HG03064 (cell line): Measurements from ENCODE around the gene TMEM123.

Experiments
- ATAC-seq: cut with Tn5 transposase; IDR thresholded peaks from one replicate; pipeline ENCODE4 v1.9.1; 2021; ENCODE audit warnings: low read depth; ENCODE audit not compliant: unreplicated experiment

The TMEM123 gene

DNA sequence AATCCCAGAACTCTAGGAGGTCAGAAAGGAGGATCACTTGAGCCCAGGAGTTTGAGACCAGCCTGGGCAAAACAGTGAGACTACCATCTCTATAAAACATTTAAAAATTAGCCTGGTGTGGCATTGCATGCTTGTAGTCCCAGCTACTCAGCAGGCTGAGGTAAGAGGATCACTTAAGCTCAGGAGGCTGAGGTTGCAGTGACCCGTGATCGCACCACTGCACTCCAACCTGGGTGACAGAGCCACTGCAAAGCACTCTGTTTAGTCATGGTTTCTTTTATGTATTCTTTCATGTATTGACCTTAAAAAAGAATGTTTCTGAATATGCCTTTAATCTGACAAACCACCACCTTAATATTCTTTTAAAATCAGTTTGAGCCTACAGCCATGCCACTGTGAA lies 53.4 kb downstream of the TMEM123 start:
- ATAC-seq, result no peak

DNA sequence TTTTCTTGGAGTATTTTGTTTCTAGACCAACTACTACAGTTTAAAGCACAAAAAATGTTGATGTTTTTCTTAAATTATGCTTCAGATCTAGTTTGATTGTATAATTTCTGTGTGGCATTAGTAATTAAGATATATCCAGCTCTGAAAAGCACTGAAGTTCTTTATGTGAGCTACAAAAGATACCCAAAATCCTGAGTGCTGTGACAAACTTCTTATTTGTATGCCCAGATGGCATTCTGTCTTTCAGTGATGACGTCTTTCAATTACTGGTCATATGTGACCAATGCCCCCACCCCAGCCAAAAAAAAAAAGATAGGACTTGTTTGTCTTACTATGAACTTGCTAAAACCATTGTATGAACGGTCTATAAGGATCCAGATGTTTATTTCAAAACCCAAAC lies 54.3 kb downstream of the TMEM123 start:
- no peak for ATAC-seq

DNA sequence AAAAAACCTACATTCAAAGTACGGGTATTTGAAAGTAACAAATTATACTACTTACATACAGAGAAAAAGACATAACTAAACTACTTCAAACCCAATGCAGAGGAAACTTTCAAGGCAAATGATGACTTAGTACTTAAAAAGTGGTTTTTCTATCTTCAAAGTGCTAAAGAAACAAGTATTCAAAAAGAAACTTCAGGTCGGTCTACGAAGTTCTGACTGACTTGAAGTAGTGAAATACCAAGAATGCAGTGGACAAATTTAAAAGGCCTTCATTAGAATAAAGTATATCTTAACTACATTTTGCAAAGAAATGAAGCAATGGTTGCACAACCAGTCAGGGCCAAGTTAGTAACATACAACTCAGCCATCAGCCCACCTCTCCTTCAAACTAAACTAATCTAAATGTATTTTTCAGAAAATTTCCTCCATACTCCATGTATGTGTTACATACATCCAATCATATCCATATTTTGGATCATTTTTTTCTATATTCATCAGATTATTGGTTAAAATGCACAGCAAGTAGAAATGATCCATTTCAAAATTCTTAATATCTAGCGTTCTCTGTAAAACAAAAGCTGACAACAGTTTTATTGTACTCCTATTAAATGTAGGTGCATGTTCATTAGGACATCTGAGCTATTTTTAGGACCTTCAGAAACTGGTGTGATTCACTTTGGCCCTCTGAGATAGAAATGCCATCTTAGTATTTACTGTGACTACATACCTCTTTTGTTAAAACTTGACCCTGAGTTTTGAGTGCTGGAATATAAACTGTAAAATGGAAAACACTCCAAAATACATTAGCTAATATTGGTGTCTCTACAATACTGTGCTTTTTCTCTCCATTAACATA lies 55.6 kb downstream of the TMEM123 start:
- ATAC-seq, result no peak

DNA sequence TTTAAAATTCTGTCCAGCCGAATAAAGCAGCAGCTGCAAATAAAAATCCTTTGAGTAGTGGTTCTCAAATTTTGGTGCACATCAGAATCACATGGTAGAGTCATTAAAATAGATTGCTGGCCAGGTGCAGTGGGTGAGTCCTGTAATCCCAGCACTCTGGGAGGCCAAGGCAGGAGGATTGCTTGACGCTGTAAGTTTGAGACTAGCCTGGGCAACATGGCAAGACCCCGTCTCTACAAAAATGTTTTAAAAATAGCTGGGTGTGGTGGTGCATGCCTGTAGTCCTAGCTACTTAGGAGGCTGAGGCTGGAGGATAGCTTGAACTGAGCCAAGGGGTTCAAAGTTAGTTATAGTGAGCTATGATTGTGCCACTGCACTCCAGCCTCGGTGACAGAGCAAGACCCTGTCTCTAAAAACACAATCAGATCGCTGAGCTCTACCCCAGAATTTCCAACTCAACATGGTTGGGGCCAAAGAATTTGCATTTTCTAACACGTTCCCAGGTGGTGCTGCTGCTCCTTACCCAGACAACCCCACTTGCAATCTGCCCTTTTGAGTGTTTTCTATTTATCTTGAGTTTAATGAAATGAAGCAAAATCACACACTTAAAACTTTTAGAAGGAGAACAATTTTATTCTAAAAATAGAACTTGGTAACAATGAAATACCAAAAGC lies 56.7 kb downstream of the TMEM123 start:
- no peak for ATAC-seq

DNA sequence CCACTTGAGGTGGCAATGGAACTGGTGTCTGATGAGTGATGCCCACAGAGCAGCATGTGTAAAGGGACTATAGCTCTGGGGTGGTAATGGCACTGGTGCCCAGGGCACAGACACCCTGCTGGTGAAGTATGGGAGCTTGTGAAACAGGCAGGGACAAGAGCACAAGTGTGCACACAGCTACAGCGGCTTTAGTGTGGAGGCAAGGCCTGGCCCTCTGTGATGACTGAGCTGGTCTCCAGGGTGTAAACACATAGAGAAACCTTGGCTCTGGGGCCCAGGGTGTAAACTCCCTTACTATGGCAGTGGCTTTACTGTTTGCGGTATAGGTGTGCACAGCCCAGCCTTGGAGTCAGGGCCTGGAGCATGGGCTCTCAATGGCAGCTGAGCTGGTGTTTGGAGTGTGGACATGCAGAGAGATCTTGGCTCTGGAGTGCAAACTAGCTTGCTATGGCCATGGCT lies 59.3 kb downstream of the TMEM123 start:
- no peak for ATAC-seq

DNA sequence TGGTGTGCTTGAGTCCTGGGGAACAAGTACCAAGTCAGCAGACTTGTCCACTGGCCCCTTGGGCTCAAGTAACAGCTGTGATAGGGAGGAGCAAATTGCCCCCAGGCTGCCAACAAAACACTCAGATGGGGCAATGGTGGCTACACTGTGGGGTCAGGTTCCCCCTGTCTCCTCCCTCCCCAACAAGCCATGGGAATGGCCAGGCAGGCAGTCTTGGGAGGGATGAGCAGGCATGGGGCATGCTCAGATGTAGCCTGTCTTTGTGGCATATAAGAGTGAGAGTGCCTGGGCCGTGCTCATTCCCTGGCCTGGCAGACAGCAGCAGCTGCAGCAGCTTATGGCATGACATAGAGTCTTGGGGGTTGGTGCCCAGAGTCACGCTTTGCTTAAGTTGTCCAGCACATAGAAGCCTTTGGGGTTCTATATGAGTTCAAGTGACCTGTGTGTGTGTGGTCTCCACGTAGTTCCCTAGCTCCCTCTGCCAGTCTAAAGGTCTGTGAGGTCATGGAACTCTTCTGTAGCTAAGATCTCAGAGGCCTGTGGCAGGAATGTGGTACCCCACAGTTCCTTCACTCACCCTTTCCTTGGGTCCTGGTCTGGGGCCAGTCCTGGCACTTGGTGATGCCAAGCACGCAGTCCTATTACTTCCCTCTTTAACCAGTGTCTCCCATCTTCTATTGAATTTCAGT lies 60.9 kb downstream of the TMEM123 start:
- no peak for ATAC-seq

DNA sequence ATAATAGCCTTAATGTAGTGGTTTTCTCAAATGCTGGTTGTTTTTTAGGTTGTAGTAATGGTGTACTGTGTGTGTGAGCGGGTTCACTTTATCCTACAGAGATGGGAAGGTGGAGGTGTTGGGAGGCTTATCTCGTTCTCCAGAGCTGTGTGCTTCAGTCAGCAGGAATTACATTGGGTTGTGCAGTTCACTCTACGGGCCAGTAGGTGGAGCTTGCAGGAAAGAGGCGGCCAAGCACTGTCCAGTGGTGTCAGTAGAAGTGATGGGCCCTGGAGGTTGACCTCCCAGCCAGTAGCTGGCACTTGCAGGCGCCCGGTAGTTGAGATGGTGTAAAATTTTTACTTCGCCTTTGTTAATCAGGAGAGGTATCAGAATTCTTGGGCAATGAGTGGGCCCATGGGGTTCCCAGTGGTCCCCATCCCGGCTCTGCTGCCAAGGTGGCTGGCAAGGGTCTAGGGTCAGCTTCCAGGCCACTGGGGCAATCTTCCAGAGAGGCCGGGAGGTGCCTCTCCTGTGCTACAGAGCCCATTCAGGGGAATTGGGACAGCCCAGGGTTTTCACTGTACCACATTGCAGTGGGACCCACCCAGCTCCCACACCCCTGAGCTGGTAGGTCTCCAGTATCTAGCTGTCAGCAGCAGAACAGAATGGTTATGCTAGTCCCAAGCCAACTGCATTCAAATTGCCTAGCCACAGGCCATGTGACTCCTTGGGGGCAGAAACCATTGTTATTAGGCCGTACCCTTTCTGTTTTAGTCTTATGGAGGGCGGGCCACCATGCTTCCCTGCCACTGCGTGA lies 61.7 kb downstream of the TMEM123 start:
- peak; percentile 63 for ATAC-seq

DNA sequence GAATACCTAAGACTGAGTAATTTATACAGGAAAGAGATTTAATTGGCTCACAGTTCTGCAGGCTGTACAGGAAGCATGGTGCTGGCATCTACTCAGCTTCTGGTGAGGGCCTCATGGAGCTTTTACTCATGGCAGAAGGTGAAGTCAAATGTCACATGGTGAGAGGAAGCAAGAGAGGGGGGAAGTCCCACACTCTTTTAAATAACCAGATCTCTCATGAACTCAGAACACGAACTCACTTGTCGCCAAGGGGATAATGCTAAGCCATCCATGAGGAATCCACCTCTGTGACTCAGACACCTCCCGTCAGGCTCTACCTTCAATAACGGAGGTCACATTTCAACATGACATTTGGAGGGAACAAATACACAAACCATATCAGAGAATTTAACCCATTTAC lies 63.3 kb downstream of the TMEM123 start:
- no peak for ATAC-seq

DNA sequence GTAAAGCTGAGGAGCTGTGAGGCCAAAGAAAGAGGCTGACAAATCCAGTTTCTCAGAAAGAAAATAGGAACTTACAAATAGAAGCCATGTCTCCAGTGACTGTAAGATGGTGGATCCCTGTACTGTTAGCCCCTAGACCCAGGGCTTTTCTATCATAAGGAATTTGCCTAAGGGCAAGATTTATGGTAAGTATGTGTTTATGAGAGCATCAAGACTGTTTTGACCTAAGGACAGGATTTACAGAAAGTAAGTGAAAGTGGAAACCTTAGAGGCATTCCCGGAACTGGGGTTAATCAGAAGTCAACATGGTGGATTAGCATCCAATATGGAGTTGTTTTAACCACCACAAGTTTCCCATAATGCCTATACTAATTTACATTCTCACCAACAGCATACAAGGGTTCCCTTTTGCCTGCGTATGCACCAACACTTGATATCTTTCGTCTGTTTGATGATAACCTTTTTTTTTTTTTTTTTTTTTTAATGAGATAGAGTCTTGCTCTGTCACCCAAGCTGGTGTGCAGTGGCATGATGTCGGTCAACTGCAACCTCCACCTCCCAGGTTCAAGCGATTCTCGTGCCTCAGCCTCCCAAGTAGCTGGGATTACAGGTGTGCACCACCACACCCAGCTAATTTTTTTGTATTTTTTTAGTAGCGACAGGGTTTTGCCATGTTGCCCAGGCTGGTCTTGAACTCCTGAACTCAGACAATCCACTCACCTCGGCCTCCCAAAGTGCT lies 65.4 kb downstream of the TMEM123 start:
- no peak for ATAC-seq

DNA sequence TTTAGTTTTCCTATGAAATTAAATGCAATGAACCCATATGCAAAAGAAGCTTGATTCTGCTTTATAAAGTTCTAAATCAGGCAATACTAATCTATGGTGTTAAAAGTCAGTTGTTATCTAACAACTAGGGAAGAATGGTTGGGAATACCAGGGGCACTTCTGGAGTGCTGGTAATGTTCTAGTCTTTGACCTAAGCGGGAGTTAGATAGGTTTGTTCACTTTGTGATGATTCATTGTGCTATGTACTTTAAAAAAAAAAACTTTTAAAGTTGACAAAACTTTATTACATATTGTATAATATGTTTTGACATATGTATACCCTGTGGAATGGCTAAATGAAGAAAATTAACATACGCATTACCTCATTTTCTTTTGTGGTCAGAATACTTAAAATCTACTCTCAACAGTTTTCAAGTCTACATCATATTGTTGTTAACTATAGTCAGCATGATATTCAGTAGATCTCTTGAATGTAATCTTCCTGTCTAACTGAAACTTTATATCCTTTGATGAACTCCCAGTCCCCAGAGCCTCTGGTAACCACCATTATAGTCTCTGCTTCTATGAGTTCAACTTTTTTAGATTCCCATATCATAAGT lies 66.3 kb downstream of the TMEM123 start:
- no peak for ATAC-seq

DNA sequence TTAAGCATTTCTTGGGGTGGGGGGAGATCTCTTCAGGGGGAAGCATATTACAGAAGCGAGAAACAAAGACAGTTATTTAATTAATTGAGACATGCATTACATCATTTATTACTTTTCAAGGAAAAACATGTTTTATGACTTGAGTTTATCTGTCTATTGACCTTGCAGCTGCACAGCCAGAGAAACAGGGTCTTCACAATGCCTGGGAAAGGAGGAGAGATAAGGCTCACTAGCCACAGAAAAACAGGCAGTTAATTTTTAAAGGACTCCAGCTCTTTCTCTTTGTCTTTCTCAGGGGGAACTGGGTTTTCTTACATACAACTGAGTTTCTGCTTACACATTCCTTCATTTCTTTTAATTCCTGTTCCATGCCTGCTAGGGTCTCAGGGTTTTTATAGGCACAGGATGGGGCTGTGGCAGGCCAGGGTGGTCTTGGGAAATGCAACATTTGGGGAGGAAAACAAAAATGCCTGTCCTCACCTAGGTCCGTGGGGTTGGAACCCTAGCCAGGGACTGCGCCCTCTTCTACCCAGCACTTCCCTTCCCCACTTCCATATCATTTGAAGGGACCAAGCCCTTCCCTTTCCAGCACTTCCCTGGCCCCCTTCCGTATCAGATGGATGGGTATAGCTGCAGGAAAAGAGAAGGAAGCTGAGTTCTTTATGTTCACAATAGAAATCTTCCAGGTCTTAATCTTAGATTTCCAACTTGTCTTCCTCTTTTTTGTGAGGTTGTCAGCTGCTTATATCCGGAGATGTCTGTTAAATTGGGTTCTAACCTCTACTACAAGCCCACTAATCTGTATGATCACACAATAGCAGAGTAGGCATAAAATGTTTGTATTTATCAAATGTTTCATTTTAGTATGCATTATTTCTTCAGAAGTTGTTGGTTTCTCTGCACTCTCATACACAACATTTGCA lies 67.2 kb downstream of the TMEM123 start:
- ATAC-seq, result no peak

DNA sequence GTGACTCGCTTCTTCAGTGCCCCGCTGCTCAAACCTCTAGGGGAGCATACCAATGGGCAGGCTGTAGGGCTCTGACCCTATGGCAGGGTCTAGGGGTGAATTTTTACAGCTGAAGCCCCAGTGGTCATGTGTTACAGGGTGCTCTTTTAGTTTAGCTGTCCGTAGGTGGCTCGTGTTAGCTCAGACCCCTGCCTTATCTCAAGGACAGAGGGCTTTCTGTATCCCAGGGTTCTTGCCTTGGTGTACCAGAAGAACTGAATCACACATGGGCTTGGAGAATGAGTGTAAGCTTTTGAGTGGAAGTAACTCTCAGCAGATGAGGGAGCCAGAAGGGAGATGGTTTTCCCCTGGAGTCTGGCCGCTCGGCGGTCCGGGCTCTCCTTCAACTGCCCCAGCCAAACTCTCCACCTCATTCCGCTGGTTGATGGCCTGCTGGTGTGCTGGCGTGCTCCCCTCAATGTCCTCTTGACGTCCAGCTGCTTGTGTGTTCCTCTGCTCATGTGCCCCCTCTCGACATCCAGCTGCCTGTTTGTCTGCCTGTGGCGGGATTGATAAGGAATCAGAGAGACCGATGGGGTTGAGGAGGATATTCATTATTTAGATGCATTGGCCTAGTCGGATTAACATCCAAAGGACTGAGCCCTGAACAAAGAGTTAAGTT lies 68.0 kb downstream of the TMEM123 start:
- ATAC-seq, result no peak

DNA sequence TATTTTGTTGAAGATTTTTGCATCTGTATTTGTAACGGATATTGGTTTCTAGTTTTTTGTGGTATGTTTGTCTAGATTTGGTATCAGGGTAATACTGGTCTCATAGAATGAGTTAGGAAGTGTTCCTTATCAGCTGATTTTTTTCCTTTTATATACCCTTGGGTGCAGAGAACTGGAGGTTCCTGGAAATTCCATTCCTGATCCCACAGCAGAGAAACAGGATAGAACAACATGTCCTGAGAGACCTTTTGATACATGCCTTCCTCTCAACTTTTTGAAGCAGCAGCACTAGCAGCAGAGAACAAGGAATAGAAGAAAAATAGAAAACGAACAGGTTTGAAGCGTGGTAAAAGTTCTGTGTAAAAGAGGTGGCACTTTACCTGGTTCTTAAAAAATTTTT lies 68.7 kb downstream of the TMEM123 start:
- no peak for ATAC-seq

DNA sequence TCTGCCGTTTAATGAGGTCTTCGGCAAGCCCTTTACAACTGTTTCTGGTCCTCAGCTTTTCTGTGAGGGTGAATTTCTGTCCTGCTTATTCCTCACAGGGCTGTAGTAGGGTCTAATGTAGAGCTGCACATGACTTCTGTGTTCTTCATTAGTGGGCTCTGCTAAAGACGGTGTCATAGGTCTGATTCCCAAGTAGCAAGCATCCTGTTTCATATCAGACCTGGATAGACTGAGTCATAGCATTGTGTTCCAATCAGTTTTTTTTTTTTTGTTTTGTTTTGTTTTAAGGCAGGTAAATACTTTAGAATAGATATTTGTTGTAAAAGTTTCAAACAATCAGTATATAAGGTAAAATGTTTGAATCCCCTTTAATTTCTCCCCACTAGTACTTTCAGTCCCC lies 70.2 kb downstream of the TMEM123 start:
- ATAC-seq, result no peak

DNA sequence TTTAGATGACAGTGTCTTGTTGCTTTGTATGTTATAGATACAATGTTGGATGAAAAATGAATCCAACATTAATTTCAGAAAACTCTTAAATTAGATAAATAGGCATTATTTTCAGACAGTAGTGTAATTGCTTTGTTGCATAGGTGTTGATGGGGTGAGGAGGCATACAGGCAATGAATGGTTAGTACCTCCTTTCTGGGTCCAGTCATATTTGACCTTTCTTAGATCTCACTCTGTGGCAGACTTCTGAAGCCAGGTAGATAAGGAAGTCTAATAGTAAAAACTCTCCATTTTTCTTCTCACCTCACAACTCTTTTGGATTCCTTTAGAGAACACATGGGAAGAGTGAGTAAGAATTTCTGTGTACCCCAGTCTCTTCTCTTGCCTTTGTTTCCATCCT lies 73.7 kb downstream of the TMEM123 start:
- no peak for ATAC-seq

DNA sequence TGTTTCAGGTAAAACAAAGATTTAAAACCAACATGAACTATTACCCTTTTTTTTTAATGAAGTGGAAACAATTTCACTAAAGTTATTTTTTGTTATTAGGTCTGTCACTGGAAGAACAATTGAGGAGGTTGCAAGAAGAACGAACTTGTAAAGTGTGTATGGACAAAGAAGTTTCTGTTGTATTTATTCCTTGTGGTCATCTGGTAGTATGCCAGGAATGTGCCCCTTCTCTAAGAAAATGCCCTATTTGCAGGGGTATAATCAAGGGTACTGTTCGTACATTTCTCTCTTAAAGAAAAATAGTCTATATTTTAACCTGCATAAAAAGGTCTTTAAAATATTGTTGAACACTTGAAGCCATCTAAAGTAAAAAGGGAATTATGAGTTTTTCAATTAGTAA lies 74.7 kb downstream of the TMEM123 start:
- no peak for ATAC-seq

DNA sequence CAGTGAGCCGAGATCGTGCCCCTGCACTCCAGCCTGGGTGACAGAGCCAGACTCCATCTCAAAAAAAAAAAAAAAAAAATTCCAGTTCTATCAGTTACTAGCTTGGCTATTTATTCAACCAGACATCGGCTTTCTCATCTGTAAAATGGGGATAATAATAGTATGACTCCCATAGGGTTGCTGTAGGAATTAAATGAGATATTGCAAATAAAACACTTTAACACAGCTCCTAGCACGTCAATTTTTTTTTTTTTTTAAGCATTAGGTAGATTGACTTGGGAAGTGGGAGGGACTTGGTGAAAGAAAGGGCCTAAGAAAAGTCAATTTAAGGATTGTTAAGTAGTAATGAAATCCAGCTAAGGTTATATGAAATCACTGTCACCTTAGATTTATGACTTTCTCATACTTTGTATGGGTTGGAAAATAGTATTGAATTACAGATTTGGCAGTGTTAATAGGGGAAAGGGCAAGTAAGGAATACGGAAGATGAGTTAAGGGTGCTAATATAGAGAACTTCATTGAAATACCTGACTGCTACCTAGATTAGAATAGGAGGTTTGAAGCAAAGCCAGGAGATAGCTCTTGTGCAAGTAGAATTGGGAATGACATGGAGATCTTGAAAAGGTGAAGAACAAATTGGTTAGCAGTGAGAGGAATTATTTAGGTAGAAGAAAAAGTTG lies 76.7 kb downstream of the TMEM123 start:
- ATAC-seq, result no peak
